ENCODE data around the gene ZER1.

ZER1 gene

DNA sequence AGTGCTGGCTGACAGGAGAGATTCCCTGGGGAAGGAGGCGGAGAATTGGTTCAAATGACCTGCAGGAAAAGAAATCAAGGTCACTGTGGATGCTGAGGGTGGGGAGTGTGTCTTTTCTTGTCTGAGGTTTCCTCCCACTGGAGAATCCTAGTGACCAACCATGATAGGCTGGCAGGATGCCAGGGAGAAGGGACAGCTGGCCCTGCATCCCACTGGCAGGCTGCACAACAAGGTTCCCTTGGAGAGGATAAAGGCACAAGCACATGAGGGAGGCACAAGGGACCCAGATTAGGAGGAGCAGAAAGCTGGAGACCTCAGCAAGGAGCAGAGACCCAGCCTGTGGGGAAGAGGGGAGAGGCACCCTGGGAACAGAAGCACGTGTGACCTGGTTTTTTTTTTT is 36.4 kb downstream of the ZER1 start:
- DNase-seq (ENCODE audit: low spot score), result no peak

DNA sequence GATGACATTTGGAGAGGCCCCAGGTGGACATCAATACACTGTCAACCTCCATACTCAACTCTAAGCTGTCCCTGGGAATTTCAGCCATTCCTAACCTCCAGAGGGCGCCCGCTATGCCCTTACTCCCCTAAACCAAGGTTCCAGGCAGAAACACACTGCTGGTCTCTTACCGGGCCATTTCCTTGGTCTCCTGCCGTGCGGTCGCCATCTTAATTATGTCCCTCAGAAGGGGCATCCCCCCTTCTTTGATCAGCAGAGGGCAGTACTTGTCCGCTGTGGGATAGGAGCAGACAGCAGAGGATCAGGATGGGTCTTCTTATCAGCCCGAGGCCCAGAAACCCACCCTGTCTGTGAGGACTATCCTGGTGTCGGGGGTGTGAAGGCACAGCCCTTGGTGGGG is 38.5 kb downstream of the ZER1 start:
- DNase-seq (ENCODE audit: low spot score), result peak; percentile 67

DNA sequence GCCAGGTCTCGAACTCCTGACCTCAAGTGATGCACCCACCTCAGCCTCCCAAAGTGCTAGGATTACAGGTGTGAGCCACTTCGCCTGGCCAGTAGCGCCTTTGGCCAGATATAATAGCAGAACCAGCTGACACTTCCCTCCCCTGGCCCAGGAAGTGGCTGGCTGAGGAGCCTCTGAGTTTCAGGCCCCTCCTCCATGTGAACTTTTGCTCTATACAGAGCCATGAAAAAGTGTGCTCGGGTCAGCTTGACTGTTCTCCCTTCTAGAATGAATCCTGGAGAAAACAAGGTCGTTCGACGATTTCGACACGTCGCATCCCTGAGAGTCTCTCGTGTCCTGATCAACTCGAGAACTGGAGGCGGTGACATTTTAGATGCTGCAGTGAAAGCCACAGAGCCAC is 39.2 kb downstream of the ZER1 start:
- DNase-seq (ENCODE audit: low spot score), result no peak

DNA sequence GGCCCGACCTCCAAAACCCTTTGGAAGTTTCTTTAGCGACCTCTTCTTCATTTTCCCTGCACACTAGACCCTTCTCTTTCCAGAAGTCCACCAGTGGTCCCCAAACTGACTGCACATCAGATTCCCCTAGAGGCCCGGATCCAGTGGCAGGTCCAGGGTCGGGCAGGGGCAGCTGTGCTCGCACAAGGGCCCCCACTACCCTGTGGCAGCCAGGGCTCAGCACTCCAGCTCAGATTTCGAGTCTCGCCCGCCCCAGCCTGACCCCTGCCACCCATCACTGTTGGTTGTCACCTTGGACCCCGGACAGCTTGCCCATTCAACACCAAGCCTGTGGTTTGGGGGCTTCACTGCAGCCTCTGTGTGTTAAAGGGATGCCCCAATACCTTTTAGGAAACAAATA is 40.0 kb downstream of the ZER1 start:
- DNase-seq (ENCODE audit: low spot score), result no peak

- no peak for DNase-seq (ENCODE audit: low spot score)
Observed at GRCh38 chr9:128731093-128731492, 40.6 kb downstream of the ZER1 start.

DNA sequence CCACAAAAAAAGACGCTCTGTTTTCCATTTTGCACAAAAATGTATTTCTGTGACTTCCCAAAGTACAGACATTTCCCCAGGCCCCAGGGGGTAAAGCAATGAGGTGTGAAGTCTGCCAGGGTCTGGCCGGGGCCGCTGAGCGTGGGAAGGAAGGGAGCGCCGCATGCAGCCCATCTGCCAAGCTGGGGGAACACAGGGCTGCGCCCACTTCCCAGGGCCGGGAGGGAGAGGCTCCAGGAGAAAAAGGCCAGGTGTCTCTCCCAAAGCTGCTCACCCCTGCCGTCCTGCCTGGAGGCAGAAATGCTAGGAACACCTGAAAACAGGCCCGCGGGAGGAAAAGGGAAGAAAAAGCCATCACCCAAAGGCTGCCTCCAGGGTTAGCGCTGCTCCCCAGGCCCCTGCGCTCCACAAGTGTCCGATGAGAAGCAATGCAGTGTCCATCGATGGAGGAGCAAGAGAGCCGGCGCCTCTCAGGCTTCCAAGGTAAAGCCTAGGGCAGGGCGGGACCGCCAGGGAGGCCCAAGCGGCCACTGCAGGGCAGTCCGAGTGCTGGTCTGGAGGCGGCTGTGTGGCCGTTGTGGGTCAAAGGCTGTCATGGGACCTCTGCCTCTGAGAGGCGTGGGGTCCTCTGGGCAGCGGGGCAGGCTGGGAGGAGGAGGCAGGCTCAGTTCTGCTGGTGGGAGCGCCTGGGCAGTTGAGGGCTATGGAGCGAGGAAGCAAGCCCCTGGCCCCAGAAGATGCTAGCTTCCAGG is 41.8 kb downstream of the ZER1 start:
- DNase-seq (ENCODE audit: low spot score), result no peak

DNA sequence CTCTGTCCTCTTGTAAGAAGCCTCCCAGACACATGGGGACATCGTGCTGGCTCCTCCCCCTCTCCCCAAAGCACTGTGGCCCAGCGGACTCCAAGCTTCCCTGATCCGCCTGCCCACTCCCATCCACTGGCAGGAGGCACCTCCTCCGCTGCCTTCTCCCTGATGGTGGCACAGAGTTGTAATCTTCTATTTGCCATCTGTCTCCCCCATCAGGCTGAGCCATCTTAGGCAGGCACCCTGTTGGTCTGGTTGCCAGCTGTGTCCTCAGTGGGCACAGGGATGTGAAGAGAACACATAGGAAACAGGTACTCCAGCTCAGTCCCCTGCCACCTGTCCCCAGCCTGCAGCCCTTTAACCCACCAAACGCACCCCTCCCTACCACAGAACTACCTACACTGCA is 42.4 kb downstream of the ZER1 start:
- DNase-seq (ENCODE audit: low spot score), result no peak

DNA sequence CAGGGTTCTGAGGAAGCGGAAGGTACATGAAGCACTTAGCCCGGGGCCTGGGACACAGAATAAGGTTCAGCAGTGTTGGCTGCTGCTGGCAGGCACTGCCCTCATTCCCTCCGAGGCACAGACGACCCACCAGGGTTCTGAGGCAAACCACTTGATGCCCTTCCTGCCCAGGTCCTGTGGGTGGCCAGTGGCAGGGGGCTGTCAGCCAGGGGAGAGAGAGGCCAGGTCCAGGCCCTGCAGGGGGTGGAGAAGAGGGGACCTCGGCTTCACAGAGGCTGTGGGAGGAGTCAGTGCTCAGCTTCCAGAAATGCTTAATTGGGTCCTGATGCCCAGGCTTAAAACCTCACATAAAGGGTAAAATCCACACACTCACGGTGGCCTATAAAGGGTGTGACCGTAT is 43.4 kb downstream of the ZER1 start:
- DNase-seq (ENCODE audit: low spot score), result no peak

DNA sequence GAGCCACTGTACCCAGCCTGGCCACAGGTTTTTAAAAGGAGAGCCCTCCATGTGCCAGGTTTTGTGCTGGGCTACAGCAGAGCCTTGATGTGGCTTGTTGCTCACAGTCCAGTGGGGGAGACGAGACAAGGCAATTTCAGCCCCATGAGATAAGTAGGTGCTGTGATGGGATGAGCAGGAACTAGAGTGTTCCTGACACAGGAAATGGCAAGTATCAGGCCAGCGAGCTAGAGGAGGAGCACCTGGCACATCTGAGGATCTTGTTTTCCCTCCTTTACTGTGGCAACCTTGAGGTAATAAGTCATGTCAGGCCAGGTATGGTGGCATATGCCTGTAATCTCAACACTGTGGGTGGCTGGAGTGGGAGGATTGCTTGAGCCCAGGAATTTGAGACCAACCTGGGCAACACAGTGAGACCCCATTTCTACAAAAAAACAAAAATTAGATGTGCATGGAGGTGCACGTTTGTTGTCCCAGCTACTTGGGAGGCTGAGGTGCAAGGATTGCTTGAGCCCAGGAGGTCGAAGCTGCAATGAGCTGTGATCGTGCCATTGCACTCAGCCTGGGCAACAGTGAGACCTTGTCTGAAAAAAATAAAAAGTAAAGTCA is 44.0 kb downstream of the ZER1 start:
- no peak for DNase-seq (ENCODE audit: low spot score)

GRCh38 chr9:128724744-128725211 is 46.9 kb downstream of the ZER1 start:
- DNase-seq (ENCODE audit: low spot score), result peak; percentile 82

- DNase-seq (ENCODE audit: low spot score), result peak; percentile 99
Observed at GRCh38 chr9:128723866-128724743, 47.6 kb downstream of the ZER1 start, which contains the start of gene ZDHHC12. ZDHHC12 (minus strand) TSS chr9:128724127; CDS start chr9:128724093, 34 bp downstream.

DNA sequence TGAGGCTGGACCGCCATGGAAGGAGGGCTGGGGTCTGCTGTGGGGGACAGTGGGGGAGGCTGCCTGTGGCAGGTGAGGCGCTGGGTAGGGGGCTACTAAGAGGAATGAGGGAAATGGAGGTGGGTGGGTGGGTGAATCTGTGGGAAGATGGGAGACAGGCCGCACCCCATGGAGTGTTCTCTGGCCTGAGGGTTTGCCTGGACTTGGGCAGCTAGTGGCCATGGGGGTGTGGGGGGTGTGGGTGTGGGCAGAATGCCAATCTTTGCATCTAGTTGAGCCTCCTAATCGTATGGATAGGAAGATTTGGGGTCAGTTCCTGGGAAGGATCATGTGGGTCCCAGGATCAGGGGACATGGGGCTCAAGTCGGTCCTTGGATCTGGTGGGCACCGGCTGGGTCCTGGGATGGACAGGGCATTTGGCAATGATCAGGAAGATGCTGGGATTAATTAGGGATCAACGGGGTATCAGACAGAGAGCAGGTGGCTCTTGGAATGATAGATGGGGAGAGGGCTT is 48.3 kb downstream of the ZER1 start:
- no peak for DNase-seq (ENCODE audit: low spot score)

- no peak for DNase-seq (ENCODE audit: low spot score)
Observed at GRCh38 chr9:128722380-128723351, 49.1 kb downstream of the ZER1 start.

GRCh38 chr9:128721487-128722010 is 50.2 kb downstream of the ZER1 start:
- no peak for DNase-seq (ENCODE audit: low spot score)

DNA sequence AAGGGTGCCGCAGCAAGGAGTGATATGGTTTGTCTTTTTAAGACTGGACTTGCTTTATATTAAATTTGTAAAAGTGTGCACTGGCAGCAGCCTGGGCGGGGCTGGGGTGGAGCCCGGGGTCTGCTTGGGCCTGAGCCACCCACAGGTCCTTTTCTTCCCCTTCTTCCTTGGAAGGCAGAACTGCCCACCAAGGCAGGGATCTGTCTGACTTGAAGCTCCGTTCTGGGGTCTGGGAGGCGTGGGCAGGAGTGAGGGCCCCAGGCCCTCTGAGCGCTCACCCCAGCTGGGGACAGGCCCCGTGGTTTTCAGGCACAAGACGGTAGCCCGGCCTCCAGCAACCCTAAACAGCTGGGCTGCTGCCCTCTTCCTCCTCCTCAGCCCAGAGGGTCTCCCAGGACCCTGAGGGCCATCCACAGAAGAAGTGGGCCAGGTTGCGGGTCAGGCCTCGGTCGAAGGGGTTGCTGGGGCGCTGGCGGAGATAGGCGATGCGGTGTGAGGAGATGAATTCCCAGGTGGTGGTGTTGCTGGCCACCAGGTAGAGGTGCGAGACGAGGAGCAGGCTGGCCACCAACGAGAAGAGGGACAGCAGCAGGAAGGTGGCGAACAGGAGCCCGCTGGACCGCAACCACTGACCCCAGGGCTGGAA is 50.8 kb downstream of the ZER1 start:
- no peak for DNase-seq (ENCODE audit: low spot score)

GRCh38 chr9:128719919-128720605 is 51.7 kb downstream of the ZER1 start:
- DNase-seq (ENCODE audit: low spot score), result no peak

DNA sequence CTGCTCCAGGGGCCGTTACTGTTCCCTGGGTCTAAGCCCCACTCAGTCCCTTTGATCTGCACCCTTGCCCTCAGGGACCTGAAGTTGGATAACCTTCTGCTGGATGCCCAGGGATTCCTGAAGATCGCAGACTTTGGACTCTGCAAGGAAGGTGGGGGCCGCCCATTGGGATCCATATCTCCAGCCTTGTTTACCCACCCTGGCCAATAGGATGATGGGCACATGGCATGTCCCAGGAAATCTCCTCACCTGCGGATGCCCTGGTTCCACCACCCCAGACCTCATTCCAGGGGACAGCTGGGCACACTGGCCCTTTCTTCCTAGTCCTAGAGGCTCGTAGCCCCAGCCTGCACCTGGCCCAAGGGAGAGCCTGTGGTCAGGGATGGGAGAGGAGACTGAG is 53.3 kb downstream of the ZER1 start:
- no peak for DNase-seq (ENCODE audit: low spot score)

GRCh38 chr9:128718047-128718446 is 53.7 kb downstream of the ZER1 start:
- no peak for DNase-seq (ENCODE audit: low spot score)

- no peak for DNase-seq (ENCODE audit: low spot score)
Observed at GRCh38 chr9:128716581-128717254, 55.0 kb downstream of the ZER1 start.

Measured in AG08395 (cell line).